Measurements from ENCODE around the gene AHSA1.

The AHSA1 gene

DNA sequence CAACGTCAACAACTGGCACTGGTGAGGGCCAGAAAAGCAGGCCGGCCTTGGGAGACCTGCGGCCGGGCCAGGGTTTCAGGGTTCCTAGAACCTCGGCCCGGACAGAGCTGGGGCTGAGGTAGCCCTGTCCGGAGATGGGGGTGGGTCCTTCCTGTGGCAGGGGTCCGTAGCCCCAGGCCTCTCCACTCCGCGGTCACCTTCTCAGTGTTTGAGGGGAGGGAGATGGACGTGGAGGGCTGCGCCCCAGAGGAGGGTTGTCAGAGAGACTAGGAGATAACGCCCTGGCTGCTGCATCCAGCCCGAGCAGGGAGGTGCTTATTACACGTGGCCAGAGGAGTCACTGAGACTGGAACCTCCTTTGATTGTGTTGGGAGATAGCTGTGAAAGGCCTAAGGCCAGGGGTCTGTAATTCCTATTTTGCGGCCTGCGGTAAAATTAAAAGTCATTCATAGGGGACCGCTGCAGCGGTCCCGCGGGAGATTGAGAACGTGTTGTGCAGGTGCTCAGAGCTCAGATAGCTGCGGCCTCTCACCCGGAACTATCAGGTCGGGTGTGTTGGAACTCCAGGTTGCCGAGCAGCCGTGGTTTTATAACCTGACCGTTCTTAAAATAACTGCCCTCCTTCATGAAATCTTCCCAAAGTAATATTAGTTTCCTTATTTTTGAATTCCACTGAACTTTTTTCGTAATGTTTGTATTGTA, 507 bp downstream of the AHSA1 start:
- ATAC-seq: peak; percentile 52
- no peaks in the 10 kb centered on the region for H3K27me3 Mint-ChIP-seq
- peak overlapping the region; percentile 100 for H3K4me3 Mint-ChIP-seq
- H3K36me3 Mint-ChIP-seq: peaks cover 35% of the 10 kb centered on the region
- H3K27ac Mint-ChIP-seq: peak overlapping the region; percentile 97
- H3K4me1 Mint-ChIP-seq: peaks cover 32% of the 10 kb centered on the region
- H3K9me3 Mint-ChIP-seq: no peaks in the 10 kb centered on the region

DNA sequence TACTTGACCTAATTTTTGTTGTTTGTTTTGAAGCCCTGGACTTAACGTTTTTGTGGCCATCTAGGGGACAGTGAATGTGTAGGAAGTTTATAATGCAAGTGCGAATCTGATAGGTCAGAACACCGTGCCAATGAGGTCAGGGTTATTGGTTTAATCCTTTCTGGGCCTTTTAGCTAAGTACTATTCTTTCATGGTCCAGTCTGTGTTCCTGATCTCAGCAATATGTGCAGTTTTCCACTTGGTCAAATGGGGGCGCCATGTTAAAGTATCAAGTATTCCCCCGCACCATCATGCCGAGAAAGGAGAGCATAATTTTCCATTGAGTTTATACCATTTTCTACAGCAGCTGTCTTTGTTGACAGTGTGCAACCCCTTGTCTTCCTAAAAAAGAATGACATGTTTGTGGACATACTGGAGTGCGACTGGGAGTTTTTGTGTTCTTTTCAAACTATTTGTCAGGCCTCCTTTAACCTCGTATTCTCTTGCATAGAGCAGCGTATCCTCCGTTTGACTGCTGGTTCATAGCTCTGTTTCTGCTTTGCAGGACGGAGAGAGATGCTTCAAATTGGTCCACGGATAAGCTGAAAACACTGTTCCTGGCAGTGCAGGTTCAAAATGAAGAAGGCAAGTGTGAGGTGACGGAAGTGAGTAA, 1.3 kb downstream of the AHSA1 start:
- Mint-ChIP-seq H3K27me3 (no peaks in the 10 kb centered on the region), H3K36me3 (peaks cover 35% of the 10 kb centered on the region), H3K4me3 (peak overlapping the region; percentile 100), H3K4me1 (peaks cover 32% of the 10 kb centered on the region), H3K27ac (peak overlapping the region; percentile 97), H3K9me3 (no peaks in the 10 kb centered on the region)
- ATAC-seq: no peak

- H3K27me3 Mint-ChIP-seq: no peaks in the 10 kb centered on the region
- no peaks in the 10 kb centered on the region for H3K9me3 Mint-ChIP-seq
- no peak overlapping the region for H3K27ac Mint-ChIP-seq
- H3K4me1 Mint-ChIP-seq: no peaks in the 10 kb centered on the region
- ATAC-seq: no peak
- H3K4me3 Mint-ChIP-seq: no peak overlapping the region
- peaks cover 35% of the 10 kb centered on the region for H3K36me3 Mint-ChIP-seq
Measured at GRCh38 chr14:77467801-77468200, 9.9 kb downstream of the AHSA1 start.

- no peak overlapping the region for H3K4me3 Mint-ChIP-seq
- no peaks in the 10 kb centered on the region for H3K9me3 Mint-ChIP-seq
- no peak overlapping the region for H3K27ac Mint-ChIP-seq
- no peaks in the 10 kb centered on the region for H3K27me3 Mint-ChIP-seq
- ATAC-seq: no peak
- no peaks in the 10 kb centered on the region for H3K4me1 Mint-ChIP-seq
- peaks cover 32% of the 10 kb centered on the region for H3K36me3 Mint-ChIP-seq
Measured at GRCh38 chr14:77469067-77469505, 11.2 kb downstream of the AHSA1 start.

DNA sequence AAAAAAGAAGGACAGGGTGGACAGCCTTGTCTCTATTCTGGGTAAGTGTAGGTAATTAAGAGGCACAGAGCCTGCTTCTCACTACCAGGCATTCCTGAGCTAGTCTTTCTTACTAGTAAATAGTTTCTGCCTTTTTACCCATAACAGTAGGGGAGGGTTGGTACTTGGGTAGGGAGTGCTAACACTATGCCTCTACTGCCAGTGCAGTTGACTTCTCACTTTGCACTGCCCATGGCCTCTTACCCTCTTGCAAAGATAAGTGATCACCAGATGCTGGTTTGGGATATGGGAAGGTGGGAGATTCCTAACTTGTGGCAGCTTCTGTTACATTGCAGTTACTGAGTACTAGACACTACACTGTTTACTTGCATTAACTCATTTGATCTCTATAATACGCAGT, 11.6 kb downstream of the AHSA1 start:
- H3K36me3 Mint-ChIP-seq: peaks cover 32% of the 10 kb centered on the region
- no peaks in the 10 kb centered on the region for H3K4me1 Mint-ChIP-seq
- no peaks in the 10 kb centered on the region for H3K9me3 Mint-ChIP-seq

GRCh38 chr14:77470224-77470870, 12.5 kb downstream of the AHSA1 start:
- no peak for ATAC-seq
- Mint-ChIP-seq H3K36me3 (peaks cover 25% of the 10 kb centered on the region), H3K4me3 (no peak overlapping the region), H3K27ac (no peak overlapping the region), H3K27me3 (no peaks in the 10 kb centered on the region), H3K9me3 (no peaks in the 10 kb centered on the region), H3K4me1 (no peaks in the 10 kb centered on the region)

More for the DNA sequence above, 11.6 kb downstream of the AHSA1 start:
- ATAC-seq: no peak
- Mint-ChIP-seq H3K27me3 (no peaks in the 10 kb centered on the region), H3K4me3 (no peak overlapping the region), H3K27ac (no peak overlapping the region)

DNA sequence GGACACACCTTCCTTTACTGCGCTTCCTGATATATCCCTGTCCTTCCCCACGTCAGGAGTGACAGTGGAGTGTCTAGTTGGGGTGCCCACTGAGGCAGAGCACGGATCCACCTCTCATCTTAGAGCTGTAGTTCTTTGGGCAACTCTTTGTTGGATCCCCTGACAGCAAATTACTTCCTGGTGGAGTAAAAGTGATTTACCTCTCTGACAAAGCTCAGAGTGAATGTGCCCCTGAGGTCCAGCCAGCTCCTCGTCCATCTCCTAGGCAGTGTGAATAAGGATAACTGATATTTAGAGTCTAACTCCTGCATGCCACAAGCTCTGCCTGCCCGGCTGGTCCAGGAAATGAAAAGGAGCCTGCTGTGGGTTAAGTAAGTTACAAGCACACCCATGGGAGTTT, 16.0 kb downstream of the AHSA1 start:
- peaks cover 7% of the 10 kb centered on the region for H3K36me3 Mint-ChIP-seq
- H3K27me3 Mint-ChIP-seq: no peaks in the 10 kb centered on the region
- H3K4me3 Mint-ChIP-seq: no peak overlapping the region
- ATAC-seq: no peak
- peaks cover 6% of the 10 kb centered on the region for H3K4me1 Mint-ChIP-seq
- H3K9me3 Mint-ChIP-seq: no peaks in the 10 kb centered on the region
- no peak overlapping the region for H3K27ac Mint-ChIP-seq

GRCh38 chr14:77474479-77475177, 16.7 kb downstream of the AHSA1 start:
- peaks cover under 1% of the 10 kb centered on the region for H3K36me3 Mint-ChIP-seq
- H3K4me3 Mint-ChIP-seq: no peak overlapping the region
- no peak for ATAC-seq
- no peaks in the 10 kb centered on the region for H3K27me3 Mint-ChIP-seq
- H3K4me1 Mint-ChIP-seq: peaks cover 7% of the 10 kb centered on the region
- no peaks in the 10 kb centered on the region for H3K9me3 Mint-ChIP-seq
- no peak overlapping the region for H3K27ac Mint-ChIP-seq

- no peak for ATAC-seq
- Mint-ChIP-seq H3K9me3 (no peaks in the 10 kb centered on the region), H3K36me3 (no peaks in the 10 kb centered on the region), H3K4me1 (peaks cover 7% of the 10 kb centered on the region), H3K27me3 (no peaks in the 10 kb centered on the region), H3K27ac (no peak overlapping the region), H3K4me3 (no peak overlapping the region)
Measured at GRCh38 chr14:77475432-77476115, 17.7 kb downstream of the AHSA1 start.

DNA sequence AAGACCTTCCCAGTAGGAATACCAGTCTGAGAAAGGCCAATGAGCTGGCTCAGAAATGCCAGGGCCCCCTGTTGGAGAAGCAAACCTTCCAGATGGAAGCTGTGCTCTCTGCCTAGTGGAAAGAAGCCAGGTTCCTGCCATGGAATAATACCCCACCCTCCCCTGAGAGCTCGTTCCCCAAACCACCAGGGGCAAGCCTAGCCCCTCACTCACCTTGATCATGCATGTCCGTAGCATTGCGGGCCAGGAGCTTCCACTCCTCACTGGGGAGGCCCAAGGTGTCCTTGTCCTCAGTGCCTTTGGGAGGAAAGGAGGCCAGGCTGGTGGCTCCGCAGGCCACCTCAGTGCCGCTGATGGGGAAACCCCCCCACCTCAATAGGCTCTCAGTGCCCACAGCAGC, 20.1 kb downstream of the AHSA1 start:
- ATAC-seq: no peak
- H3K27me3 Mint-ChIP-seq: no peaks in the 10 kb centered on the region
- H3K4me1 Mint-ChIP-seq: peaks cover 7% of the 10 kb centered on the region
- H3K4me3 Mint-ChIP-seq: no peak overlapping the region
- no peaks in the 10 kb centered on the region for H3K36me3 Mint-ChIP-seq
- no peak overlapping the region for H3K27ac Mint-ChIP-seq
- no peaks in the 10 kb centered on the region for H3K9me3 Mint-ChIP-seq

DNA sequence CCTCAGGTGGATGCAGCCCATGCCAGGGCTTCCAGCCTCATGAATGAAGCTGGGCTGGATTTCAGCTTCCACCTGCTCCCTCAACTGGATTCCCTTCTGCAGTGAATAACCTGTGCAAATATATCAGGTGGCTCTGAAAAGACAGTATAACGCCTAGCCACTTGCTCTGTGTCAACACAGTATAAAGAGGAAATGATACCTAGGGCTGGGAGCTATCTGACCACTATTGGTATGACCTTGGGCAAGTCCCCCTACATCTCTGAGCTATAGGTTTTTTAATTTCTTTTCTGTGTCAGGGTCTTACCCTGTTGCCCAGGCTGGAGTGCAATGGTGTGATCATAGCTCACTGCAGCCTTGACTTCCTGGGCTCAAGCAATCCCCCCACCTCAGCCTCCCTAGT, 20.9 kb downstream of the AHSA1 start:
- Mint-ChIP-seq H3K4me3 (no peak overlapping the region), H3K4me1 (peaks cover 7% of the 10 kb centered on the region), H3K36me3 (no peaks in the 10 kb centered on the region), H3K9me3 (no peaks in the 10 kb centered on the region), H3K27me3 (no peaks in the 10 kb centered on the region), H3K27ac (no peak overlapping the region)
- ATAC-seq: peak; percentile 88

DNA sequence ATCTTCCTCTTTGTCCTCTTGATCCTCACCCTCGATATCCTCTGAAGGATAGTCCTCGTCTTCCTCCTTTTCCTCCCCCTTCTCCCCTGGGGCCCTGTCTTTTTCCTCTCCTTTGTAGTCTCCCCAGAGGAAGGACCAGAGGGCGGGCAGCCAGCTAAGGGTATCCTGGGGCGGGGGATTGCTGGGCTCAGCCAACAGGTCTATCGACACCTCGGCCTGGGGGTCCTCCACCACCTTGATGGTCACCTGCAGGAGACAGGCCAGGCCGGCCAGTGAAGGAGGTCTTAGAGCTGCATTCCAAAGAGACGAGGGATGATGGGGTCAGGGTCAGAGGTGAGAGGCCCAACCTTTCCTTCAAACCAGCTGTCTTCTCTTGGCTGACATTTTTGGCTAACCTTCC, 24.5 kb downstream of the AHSA1 start:
- Mint-ChIP-seq H3K36me3 (no peaks in the 10 kb centered on the region), H3K4me3 (no peak overlapping the region), H3K9me3 (no peaks in the 10 kb centered on the region), H3K4me1 (peaks cover 7% of the 10 kb centered on the region), H3K27me3 (no peaks in the 10 kb centered on the region), H3K27ac (no peak overlapping the region)
- no peak for ATAC-seq

- no peaks in the 10 kb centered on the region for H3K36me3 Mint-ChIP-seq
- H3K9me3 Mint-ChIP-seq: no peaks in the 10 kb centered on the region
- no peaks in the 10 kb centered on the region for H3K27me3 Mint-ChIP-seq
- H3K4me3 Mint-ChIP-seq: no peak overlapping the region
- no peak for ATAC-seq
- H3K4me1 Mint-ChIP-seq: no peaks in the 10 kb centered on the region
- H3K27ac Mint-ChIP-seq: no peak overlapping the region
Measured at GRCh38 chr14:77485256-77485655, 27.4 kb downstream of the AHSA1 start.

GRCh38 chr14:77485901-77486678, 28.2 kb downstream of the AHSA1 start:
- Mint-ChIP-seq H3K9me3 (no peaks in the 10 kb centered on the region), H3K4me3 (no peak overlapping the region), H3K4me1 (no peaks in the 10 kb centered on the region), H3K27me3 (no peaks in the 10 kb centered on the region), H3K36me3 (no peaks in the 10 kb centered on the region), H3K27ac (no peak overlapping the region)
- ATAC-seq: no peak

Data from stimulated activated memory B cell treated with anti-CD40 and anti-IgM and Interleukin-4, amounts not matched to agents 10 μg/mL and 1 μg/mL and 100 μg/mL, for 72 hours (primary cell).